Calu3 (cell line): ENCODE results near the gene CRACDL. TPM values are rescaled to one million over a fixed set of nuclear protein-coding genes. Genes with fewer than 3 reads are reported as not detected.

Experiments used
- BruUV-seq: library from RNA; stranded (reverse); fragments of 400-500 nt; replicated peaks from 2 replicates; lab custom pipeline; 2021; lab: Mats Ljungman, UMichigan
- CTCF ChIA-PET: fragments of 300-600 bp; sonication (Branson Sonifier 250); formaldehyde crosslinking; loops from one replicate; lab custom pipeline; 2022; ENCODE audit warnings: antibody characterized with exemption; lab: Charles Lee
- DNase-seq: peaks from one replicate; pipeline ENCODE4 v3.0.0; 2022
- H3K27ac Mint-ChIP-seq: one replicate; pipeline ENCODE4 v1.8.0; 2022; ENCODE audit warnings: mixed read lengths; ENCODE audit not compliant: unreplicated experiment
- H3K27me3 Mint-ChIP-seq: one replicate; pipeline ENCODE4 v1.8.0; 2022; ENCODE audit warnings: mixed read lengths; ENCODE audit not compliant: unreplicated experiment
- H3K36me3 Mint-ChIP-seq: one replicate; pipeline ENCODE4 v1.8.0; 2022; ENCODE audit warnings: mild to moderate bottlenecking, moderate library complexity, mixed read lengths; ENCODE audit not compliant: insufficient read depth, unreplicated experiment
- H3K4me1 Mint-ChIP-seq: one replicate; pipeline ENCODE4 v1.8.0; 2022; ENCODE audit warnings: mild to moderate bottlenecking, low read depth, mixed read lengths; ENCODE audit not compliant: unreplicated experiment
- H3K4me3 Mint-ChIP-seq: one replicate; pipeline ENCODE4 v1.8.0; 2022; ENCODE audit warnings: mild to moderate bottlenecking, low read depth, moderate library complexity, mixed read lengths; ENCODE audit not compliant: unreplicated experiment
- H3K9me3 Mint-ChIP-seq: one replicate; pipeline ENCODE4 v1.8.0; 2022; ENCODE audit warnings: low read depth, mixed read lengths; ENCODE audit not compliant: unreplicated experiment
- intact Hi-C: fragments of 100-400 bp; cut with micrococcal nuclease; formaldehyde crosslinking; loops from one replicate; pipeline ENCODE4 v1.10.0; 2022; ENCODE audit not compliant: unreplicated experiment
- total RNA-seq: library from RNA; stranded (reverse); gene quantifications from 2 replicates; pipeline ENCODE4 v1.2.3, GENCODE V29; 2022
- TF ChIP-seq, protein P1 (sequence below): fragments of 200-600 bp; IDR thresholded peaks from one replicate; pipeline ENCODE4 v1.8.0; 2022; ENCODE audit warnings: antibody characterized with exemption; ENCODE audit not compliant: unreplicated experiment

CRACDL gene
- total RNA-seq, 1 experiment from 2014 or later, result 16.2 TPM

DNA sequence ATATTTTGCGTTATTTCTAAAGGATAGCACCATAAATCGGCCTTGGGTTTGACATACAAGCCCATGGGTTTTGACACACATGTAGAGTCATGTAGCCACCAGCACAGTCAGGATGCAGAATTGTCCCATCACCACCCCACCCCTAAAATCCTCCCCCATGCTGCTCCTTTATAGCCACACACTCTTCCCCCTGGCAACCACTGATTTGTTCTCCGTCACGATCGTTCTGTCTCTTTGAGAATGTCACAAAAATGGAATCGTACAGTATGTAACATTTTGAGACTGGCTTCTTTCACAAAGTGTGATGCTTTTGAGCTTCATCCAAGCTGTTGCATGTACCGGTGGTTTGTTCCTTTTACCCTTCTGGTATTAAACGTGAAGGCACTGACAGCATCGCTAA lies 39.1 kb downstream of the CRACDL start:
- peaks cover 32% of the 10 kb centered on the region for H3K27me3 Mint-ChIP-seq
- BruUV-seq, result no TSS peak
- no peak overlapping the region for H3K4me3 Mint-ChIP-seq
- CTCF ChIA-PET, result no interaction called here
- TF ChIP-seq, protein P1, sequence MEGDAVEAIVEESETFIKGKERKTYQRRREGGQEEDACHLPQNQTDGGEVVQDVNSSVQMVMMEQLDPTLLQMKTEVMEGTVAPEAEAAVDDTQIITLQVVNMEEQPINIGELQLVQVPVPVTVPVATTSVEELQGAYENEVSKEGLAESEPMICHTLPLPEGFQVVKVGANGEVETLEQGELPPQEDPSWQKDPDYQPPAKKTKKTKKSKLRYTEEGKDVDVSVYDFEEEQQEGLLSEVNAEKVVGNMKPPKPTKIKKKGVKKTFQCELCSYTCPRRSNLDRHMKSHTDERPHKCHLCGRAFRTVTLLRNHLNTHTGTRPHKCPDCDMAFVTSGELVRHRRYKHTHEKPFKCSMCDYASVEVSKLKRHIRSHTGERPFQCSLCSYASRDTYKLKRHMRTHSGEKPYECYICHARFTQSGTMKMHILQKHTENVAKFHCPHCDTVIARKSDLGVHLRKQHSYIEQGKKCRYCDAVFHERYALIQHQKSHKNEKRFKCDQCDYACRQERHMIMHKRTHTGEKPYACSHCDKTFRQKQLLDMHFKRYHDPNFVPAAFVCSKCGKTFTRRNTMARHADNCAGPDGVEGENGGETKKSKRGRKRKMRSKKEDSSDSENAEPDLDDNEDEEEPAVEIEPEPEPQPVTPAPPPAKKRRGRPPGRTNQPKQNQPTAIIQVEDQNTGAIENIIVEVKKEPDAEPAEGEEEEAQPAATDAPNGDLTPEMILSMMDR, result no peak
- no peak for DNase-seq
- intact Hi-C loops, result no loop called here
- no peak overlapping the region for H3K27ac Mint-ChIP-seq
- H3K36me3 Mint-ChIP-seq, result no peaks in the 10 kb centered on the region
- H3K4me1 Mint-ChIP-seq, result no peaks in the 10 kb centered on the region
- H3K9me3 Mint-ChIP-seq, result no peaks in the 10 kb centered on the region

DNA sequence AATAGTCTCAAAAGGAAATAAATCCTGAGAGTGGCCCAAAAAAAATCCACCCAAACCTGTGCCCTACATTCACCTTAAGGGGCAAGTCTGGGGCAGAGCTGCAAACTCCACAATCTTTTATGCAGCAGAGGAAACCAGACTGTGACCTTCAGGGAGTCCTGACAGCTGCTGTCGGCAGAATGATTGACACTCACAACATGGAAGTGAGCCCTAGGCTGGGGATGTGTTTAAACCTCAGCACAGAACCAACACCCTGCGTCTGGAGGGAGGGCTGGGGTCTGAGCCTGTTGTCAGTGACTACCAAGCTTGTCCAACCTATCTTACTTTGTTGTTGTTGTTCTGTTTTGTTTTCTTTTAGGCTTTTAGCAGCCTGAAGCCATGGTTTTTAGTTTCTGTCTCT lies 39.6 kb downstream of the CRACDL start:
- Mint-ChIP-seq H3K4me3 (no peak overlapping the region), H3K27me3 (peaks cover 32% of the 10 kb centered on the region), H3K4me1 (no peaks in the 10 kb centered on the region), H3K27ac (no peak overlapping the region), H3K9me3 (no peaks in the 10 kb centered on the region), H3K36me3 (no peaks in the 10 kb centered on the region)
- no peak for DNase-seq
- intact Hi-C loops, result no loop called here
- CTCF ChIA-PET, result no interaction called here
- BruUV-seq, result no TSS peak
- TF ChIP-seq, protein P1, result no peak

DNA sequence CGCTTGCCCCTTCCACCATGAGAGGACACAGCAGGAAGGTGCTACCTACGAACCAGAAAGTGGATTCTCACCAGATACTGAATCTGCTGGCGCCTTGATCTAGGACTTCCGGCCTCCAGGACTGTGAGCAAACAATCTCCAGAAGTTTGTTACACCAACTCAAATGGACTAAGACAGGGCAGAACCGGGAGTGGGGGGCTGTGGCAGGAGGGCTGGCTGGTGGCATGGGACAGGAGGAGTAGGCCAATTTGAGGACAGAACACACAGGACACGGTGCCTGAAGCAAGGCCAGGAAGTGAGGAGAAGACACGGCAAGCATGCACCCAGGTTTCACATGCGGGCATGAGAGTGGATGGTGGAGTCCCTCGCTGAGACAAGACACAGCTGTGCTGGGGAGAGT lies 40.1 kb downstream of the CRACDL start:
- Mint-ChIP-seq H3K4me3 (no peak overlapping the region), H3K9me3 (no peaks in the 10 kb centered on the region), H3K4me1 (no peaks in the 10 kb centered on the region), H3K27me3 (peaks cover 32% of the 10 kb centered on the region), H3K36me3 (no peaks in the 10 kb centered on the region), H3K27ac (no peak overlapping the region)
- CTCF ChIA-PET, result no interaction called here
- DNase-seq, result no peak
- no TSS peak for BruUV-seq
- intact Hi-C loops, result no loop called here
- TF ChIP-seq, protein P1, result no peak

DNA sequence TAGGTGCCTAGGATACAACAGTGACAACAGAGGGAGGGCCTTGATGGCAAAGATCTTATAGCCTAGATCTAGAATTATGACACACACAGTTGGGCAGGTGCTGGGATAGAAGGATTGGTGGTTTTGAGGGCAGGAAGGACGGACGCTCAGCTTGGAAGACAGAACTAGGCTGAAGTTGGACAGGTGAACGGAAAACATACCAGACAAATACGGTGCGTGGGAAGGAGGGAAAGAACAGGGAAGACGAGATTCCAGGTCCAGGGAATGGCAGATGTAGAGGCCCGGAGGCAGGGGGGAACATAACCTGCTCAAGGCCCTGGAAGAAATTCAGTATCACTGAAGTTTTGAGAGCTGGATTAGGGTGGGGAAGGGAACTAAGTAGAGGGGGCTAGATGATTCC lies 40.8 kb downstream of the CRACDL start:
- Mint-ChIP-seq H3K27ac (no peak overlapping the region), H3K36me3 (no peaks in the 10 kb centered on the region), H3K27me3 (peaks cover 32% of the 10 kb centered on the region), H3K4me3 (no peak overlapping the region), H3K9me3 (no peaks in the 10 kb centered on the region), H3K4me1 (no peaks in the 10 kb centered on the region)
- no TSS peak for BruUV-seq
- intact Hi-C loops, result no loop called here
- TF ChIP-seq, protein P1, result no peak
- DNase-seq, result no peak
- CTCF ChIA-PET, result no interaction called here
